ENCODE measurements around the gene CRHR1. TPM values are rescaled to one million over a fixed set of nuclear protein-coding genes. Genes with fewer than 3 reads are reported as not detected.
A peak's percentile ranks its signal among the peaks of the same experiment; 100 is the strongest.

CRHR1 gene
- polyA plus RNA-seq, 1 of the 3 experiments (the other 2 are of a cell fraction) = 0.13 TPM

- H3K79me2 ChIP-seq (ENCODE audit: insufficient read depth) = no peaks in the 10 kb centered on the region
- no peaks in the 10 kb centered on the region for H3K9me3 ChIP-seq
- no peak overlapping the region for H3K27ac ChIP-seq (ENCODE audit: low read depth in 2 of 2, low read length in 1 of 2)
- no peak for DNase-seq
- no peak overlapping the region for H3K4me3 ChIP-seq (ENCODE audit: low read depth in 2 of 2, low read length in 1 of 2)
- H3K4me1 ChIP-seq (ENCODE audit: control insufficient read depth in 1 of 2, insufficient read depth in 2 of 2, low read depth in 1 of 2, low read length in 1 of 2) = peaks cover 0 to 12% of the 10 kb centered on the region in 2 experiments; a peak in 1 of 4 replicates
- CTCF ChIA-PET = interaction anchor here (0.6 to 4.1 kb wide), 10 partner anchors 9 to 463 kb away, joined by 3 to 20 read pairs (median 3); partner anchors contain the start of gene CRHR1
- no peak overlapping the region for H3K9ac ChIP-seq
- H3F3A ChIP-seq (replicated peaks; ENCODE audit: insufficient read depth) = no peaks in the 10 kb centered on the region
- POLR2A ChIA-PET = no interaction called here
- 0 out of 2 replicates have a peak, but pooled peaks cover 8% of the 10 kb centered on the region for H3K27me3 ChIP-seq (ENCODE audit: insufficient read depth)
- H3K9me2 ChIP-seq = no peaks in the 10 kb centered on the region
- WGBS (ENCODE audit: low lambda C conversion rate) = 56% methylated on average over 10 of the region's 10 CpGs
- no peak overlapping the region for H2AFZ ChIP-seq (ENCODE audit: low read depth)
- no peaks in the 10 kb centered on the region for H3K36me3 ChIP-seq (replicated peaks in 1 of 2; ENCODE audit: control insufficient read depth in 1 of 2, insufficient read depth in 2 of 2, low read length in 1 of 2)
- no peak overlapping the region for H3K4me2 ChIP-seq
- no peaks in the 10 kb centered on the region for H4K20me1 ChIP-seq (ENCODE audit: insufficient read depth)
- TF ChIP-seq REST (IDR thresholded peaks at IDR 0.05; ENCODE audit: low read depth, low read length) (peak; percentile 99), TEAD4 (IDR thresholded peaks at IDR 0.05; ENCODE audit: borderline replicate concordance, insufficient read depth) (no peak; the same call in 1 of the 2 replicates)
Observed at GRCh38 chr17:45857977-45858708, 74.0 kb downstream of the CRHR1 start.

- WGBS (ENCODE audit: low lambda C conversion rate) = 13% methylated on average over 7 of the region's 7 CpGs
- DNase-seq = peak; percentile 80
- H3K27me3 ChIP-seq (ENCODE audit: insufficient read depth) = peaks cover 30% of the 10 kb centered on the region; the same call in 1 of the 2 replicates
- H4K20me1 ChIP-seq (ENCODE audit: insufficient read depth) = no peaks in the 10 kb centered on the region
- H3K36me3 ChIP-seq (replicated peaks in 1 of 2; ENCODE audit: control insufficient read depth in 1 of 2, insufficient read depth in 2 of 2, low read length in 1 of 2) = no peaks in the 10 kb centered on the region
- H3K4me1 ChIP-seq (ENCODE audit: control insufficient read depth in 1 of 2, insufficient read depth in 2 of 2, low read depth in 1 of 2, low read length in 1 of 2) = peaks cover 0 to 12% of the 10 kb centered on the region in 2 experiments; a peak in 1 of 4 replicates
- no peaks in the 10 kb centered on the region for H3K9me2 ChIP-seq
- no peak overlapping the region for H3K4me3 ChIP-seq (ENCODE audit: low read depth in 2 of 2, low read length in 1 of 2)
- no peak overlapping the region for H3K9ac ChIP-seq
- no peak overlapping the region for H2AFZ ChIP-seq (ENCODE audit: low read depth)
- CTCF ChIA-PET = interaction anchor here (0.7 to 11.8 kb wide), 11 partner anchors 10 to 221 kb away, joined by 3 to 87 read pairs (median 5); partner anchors contain the start of gene MAPT
- no peaks in the 10 kb centered on the region for H3F3A ChIP-seq (replicated peaks; ENCODE audit: insufficient read depth)
- no peaks in the 10 kb centered on the region for H3K79me2 ChIP-seq (ENCODE audit: insufficient read depth)
- H3K27ac ChIP-seq (ENCODE audit: low read depth in 2 of 2, low read length in 1 of 2) = peak overlapping the region in 1 of 2 experiments; percentile 74; a peak in 2 of 4 replicates
- H3K4me2 ChIP-seq = no peak overlapping the region
- POLR2A ChIA-PET = interaction anchor here (0.7 kb wide), 1 partner anchor 12 kb away, joined by 3 read pairs; no protein-coding TSS in a partner anchor
- H3K9me3 ChIP-seq = no peaks in the 10 kb centered on the region
- TF ChIP-seq CHD2 (IDR thresholded peaks at IDR 0.05; ENCODE audit: low read length, partially characterized antibody) (no peak), SMC3 (IDR thresholded peaks at IDR 0.05; ENCODE audit: low read depth, low read length) (no peak), FOXJ3 (CRISPR knock-in tag; IDR thresholded peaks at IDR 0.05) (no peak), TCF12 (IDR thresholded peaks at IDR 0.05) (no peak), CTCF (IDR thresholded peaks at IDR 0.05) (no peak), USF2 (IDR thresholded peaks at IDR 0.05; ENCODE audit: borderline replicate concordance, low read depth, low read length) (no peak), MXI1 (IDR thresholded peaks at IDR 0.05; ENCODE audit: low read depth, low read length) (peak; percentile 55; the same call in 1 of the 2 replicates), USF1 (IDR thresholded peaks at IDR 0.05; ENCODE audit: borderline replicate concordance, low read depth) (no peak), REST (IDR thresholded peaks at IDR 0.05; ENCODE audit: low read depth, low read length) (no peak), ELF1 (IDR thresholded peaks at IDR 0.05) (no peak), GABPA (IDR thresholded peaks at IDR 0.05; ENCODE audit: low read depth) (no peak), SIN3A (IDR thresholded peaks at IDR 0.05; ENCODE audit: borderline replicate concordance, low read depth, low read length) (no peak), MEF2A (IDR thresholded peaks at IDR 0.05; ENCODE audit: borderline replicate concordance, low read depth) (no peak)
Observed at GRCh38 chr17:45861165-45861564, 77.0 kb downstream of the CRHR1 start.

Measured in SK-N-SH (cell line).